ACC112 (cell line): ENCODE data around the gene EFHB.

Experiments
- H2AFZ ChIP-seq: fragments of 200-600 bp; sonication (generic); one replicate; pipeline ENCODE4 v1.6.0; 2017; ENCODE audit warnings: antibody characterized with exemption, low read length; ENCODE audit not compliant: unreplicated experiment
- H3K27ac ChIP-seq: fragments of 200-600 bp; sonication (generic); 2 replicates; pipeline ENCODE4 v1.5.1; 2014; ENCODE audit warnings: low read depth, mild to moderate bottlenecking, antibody characterized with exemption, low read length, moderate library complexity
- H3K27me3 ChIP-seq: fragments of 200-600 bp; sonication (generic); 2 replicates; pipeline ENCODE4 v1.6.1; 2014; ENCODE audit warnings: mild to moderate bottlenecking, antibody characterized with exemption, low read length, moderate library complexity, mixed read lengths; ENCODE audit not compliant: insufficient read depth
- H3K36me3 ChIP-seq: fragments of 200-600 bp; sonication (generic); 2 replicates; pipeline ENCODE4 v1.6.1; 2016; ENCODE audit warnings: mild to moderate bottlenecking, antibody characterized with exemption, low read length, moderate library complexity, mixed read lengths; ENCODE audit not compliant: insufficient read depth
- H3K4me1 ChIP-seq: fragments of 200-600 bp; sonication (generic); one replicate; pipeline ENCODE4 v1.6.1; 2016; ENCODE audit warnings: low read length, mixed read lengths; ENCODE audit not compliant: insufficient read depth, unreplicated experiment, control insufficient read depth
- H3K4me3 ChIP-seq: fragments of 200-600 bp; sonication (generic); 2 replicates; pipeline ENCODE4 v1.5.1; 2014; ENCODE audit warnings: mild to moderate bottlenecking, low read depth, low read length
- H3K79me2 ChIP-seq: fragments of 200-600 bp; sonication (generic); one replicate; pipeline ENCODE4 v1.6.0; 2016; ENCODE audit warnings: low read length; ENCODE audit not compliant: control insufficient read depth, unreplicated experiment, insufficient read depth

The EFHB gene

DNA sequence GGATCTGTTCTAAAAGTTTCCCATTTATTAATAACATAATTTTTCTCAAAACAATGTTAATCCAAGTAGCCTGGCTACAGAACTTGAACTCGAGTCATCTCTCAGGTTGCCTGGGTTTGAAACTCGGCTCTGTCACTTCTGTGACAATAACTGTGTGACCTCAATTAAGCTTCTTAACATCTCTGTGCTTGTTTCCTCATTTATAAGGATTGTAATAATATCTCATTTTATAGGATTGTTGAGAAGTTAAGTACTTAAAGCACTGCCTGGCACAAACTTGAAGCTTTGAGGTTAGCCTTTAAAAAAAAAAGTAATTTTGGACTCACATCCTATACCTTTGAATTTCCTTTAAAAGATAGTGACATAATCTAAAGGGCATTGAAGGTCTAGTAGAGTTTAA lies 16.3 kb upstream of the EFHB start:
- H2AFZ ChIP-seq = no peak overlapping the region
- H3K4me1 ChIP-seq = peaks cover 5% of the 10 kb centered on the region
- no peak overlapping the region for H3K4me3 ChIP-seq
- peaks cover 24% of the 10 kb centered on the region for H3K36me3 ChIP-seq
- no peaks in the 10 kb centered on the region for H3K27me3 ChIP-seq
- H3K27ac ChIP-seq = no peak overlapping the region
- peaks cover 81% of the 10 kb centered on the region for H3K79me2 ChIP-seq

DNA sequence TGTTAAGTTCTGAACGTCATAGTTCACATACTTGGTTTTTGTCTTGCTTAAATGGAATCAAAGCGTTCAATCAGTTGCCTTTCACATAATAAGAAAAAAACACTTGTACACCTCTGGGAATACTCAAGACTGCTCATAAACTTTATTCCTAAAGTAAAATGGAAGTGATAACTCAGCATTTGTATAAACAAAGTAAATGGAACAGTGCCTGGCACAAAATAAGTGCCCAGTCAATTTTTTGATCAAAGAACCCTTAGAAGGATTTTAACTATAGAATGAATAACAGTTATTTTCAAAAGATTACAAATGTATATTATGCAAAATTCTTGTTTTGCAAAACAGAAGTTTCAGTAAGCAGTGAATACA lies 14.2 kb upstream of the EFHB start:
- Histone ChIP-seq H2AFZ (no peak overlapping the region), H3K36me3 (peaks cover 15% of the 10 kb centered on the region), H3K27ac (peak overlapping the region; percentile 94), H3K4me1 (peaks cover 5% of the 10 kb centered on the region), H3K4me3 (peak overlapping the region; percentile 99), H3K79me2 (peaks cover 60% of the 10 kb centered on the region), H3K27me3 (no peaks in the 10 kb centered on the region)

DNA sequence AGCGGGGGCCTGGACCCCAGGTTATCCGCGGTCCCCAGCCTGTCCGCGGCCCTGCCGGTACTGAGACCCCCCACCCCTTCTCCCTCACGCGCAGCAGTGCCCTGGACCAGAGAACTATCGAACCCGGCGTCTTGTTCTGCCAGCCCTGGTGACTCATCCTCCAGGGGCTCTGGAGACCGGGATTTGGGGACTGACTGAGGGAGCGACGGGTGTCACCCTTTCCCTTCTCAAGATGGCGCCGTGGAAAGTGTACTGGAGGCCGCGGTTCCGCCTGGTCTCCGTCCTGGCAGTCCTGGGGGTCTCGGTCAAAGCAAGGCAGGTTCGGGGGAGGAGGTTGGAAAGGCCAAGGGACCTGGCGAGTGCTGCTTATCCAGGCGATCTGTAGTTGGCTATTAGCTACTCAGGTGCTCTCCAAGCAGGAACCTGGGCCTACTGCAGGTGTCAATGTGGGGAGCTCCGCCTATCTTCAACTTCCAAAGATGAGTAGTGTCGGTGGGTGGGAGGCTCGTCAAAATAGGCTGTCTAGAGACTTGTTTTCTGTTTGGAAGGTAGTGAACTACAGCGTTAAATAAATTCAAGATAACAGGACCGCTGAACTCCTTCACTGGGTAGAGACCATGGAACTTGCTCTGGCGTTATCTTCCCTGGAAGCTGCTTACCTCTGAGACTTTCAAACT lies 13.7 kb upstream of the EFHB start:
- Histone ChIP-seq H3K4me3 (peak overlapping the region; percentile 99), H3K4me1 (peaks cover 5% of the 10 kb centered on the region), H3K27ac (peak overlapping the region; percentile 94), H2AFZ (peak overlapping the region; percentile 86), H3K27me3 (no peaks in the 10 kb centered on the region), H3K79me2 (peaks cover 55% of the 10 kb centered on the region), H3K36me3 (peaks cover 12% of the 10 kb centered on the region)

DNA sequence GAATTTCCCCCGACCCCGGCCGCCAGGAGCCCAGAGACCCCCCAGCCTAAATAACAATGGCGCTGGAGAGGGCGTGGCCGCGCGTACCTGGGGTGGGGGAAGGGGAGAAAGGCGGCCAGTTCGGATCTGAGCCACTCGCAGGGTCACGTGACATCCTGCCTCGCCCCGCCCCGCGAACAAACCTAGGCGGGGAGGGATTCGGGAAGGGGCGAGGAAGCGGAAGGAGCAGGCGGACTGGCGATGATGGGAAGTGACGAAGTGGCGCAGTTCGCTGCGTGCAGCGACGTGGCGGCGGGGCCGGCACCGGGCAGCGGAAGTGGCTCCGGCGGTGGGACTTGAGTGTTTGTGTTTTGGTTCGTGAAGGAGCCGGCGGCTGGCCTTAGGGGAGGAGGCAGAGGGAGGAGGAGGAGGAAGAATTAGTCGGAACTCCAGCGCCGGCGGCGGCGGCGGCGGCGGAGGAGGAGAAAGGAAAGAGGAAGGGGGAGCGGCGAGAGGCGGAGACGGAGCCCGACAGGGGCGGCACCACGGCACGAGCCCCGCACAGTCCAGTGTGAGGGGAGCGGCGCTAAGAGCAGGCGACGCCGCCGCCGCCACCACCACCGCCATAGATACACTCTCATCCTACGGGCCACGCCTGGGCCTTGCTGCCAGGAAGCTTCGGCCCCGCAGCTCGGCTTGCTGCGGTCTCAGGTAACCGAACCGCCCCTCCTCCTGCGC lies 13.0 kb upstream of the EFHB start, which contains the start of gene RAB5A:
TSS of gene RAB5A (plus strand) at position 266 of the 717 bp plus-strand sequence. CDS start 3,802 bp downstream, outside the sequence.
- peaks cover 12% of the 10 kb centered on the region for H3K36me3 ChIP-seq
- peaks cover 48% of the 10 kb centered on the region for H3K79me2 ChIP-seq
- peak within 1 kb of the TSS; percentile 89 for H2AFZ ChIP-seq
- H3K27ac ChIP-seq = peak within 1 kb of the TSS; percentile 94
- H3K27me3 ChIP-seq = no peaks in the 10 kb centered on the region
- peaks cover 5% of the 10 kb centered on the region for H3K4me1 ChIP-seq
- peak within 1 kb of the TSS; percentile 99 for H3K4me3 ChIP-seq

DNA sequence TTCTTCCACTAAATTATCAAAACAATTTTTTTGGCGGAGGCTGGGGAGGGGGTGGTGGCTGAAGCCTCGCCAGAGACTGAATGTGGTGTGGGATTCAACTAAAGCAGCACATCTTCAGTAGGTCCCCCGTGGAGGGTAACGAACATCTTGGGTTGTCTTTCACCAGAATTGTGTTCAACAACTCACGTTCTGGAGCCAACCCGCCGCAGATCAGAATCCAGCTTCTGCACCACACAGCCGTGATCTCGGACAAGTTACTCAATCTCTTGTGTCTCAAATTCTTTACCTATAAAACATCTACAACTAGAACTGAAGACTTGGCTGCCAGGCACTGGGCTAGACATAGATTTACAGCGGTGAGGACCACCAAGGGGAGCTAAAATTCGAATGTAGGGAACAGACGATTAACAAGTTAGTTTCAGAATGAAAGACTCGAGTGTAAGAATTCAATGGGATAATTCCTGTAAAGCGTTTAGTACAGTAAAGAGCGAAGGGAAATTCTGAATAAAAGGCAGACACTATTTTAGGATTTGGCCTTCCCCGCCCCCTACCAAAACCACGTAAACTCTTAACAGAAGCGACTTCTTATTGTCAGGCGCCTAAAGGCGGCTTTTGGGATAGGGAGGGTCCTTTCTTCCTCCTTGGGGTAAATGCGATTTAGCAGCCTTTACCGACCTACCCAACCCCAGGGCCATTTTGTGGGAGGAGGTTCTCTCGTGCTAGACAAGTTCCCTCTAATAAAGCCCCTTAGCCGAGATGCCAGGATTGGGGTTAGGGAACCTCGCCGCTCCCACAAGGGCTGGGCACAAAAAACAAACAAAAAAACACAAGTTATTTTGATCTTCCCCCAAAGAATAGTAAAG lies 12.2 kb upstream of the EFHB start:
- Histone ChIP-seq H3K79me2 (peaks cover 40% of the 10 kb centered on the region), H3K27me3 (no peaks in the 10 kb centered on the region), H3K4me3 (peak overlapping the region; percentile 99), H3K36me3 (peaks cover 5% of the 10 kb centered on the region), H2AFZ (peak overlapping the region; percentile 89), H3K4me1 (peaks cover 5% of the 10 kb centered on the region), H3K27ac (peak overlapping the region; percentile 94)

DNA sequence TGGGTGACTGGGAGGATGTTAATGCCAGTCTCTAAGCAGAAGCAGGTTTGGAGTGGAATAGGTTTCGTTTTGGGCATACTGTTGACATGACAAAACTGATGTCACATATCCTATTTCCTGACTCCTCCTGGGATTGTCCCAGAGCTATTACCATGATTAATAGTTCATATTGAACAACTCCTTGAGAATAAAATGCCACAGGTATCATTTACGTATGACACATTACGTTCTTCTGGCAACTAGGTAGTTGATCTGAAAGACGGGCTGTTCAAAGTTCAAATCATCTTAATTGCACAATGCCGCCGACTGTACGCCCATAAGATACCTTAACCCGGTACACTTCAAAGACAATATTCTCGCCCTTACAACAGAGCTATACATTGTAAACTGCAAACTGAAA lies 11.5 kb upstream of the EFHB start:
- H3K27me3 ChIP-seq = no peaks in the 10 kb centered on the region
- H3K36me3 ChIP-seq = no peaks in the 10 kb centered on the region; the same call in none of the 2 replicates
- H3K79me2 ChIP-seq = peaks cover 33% of the 10 kb centered on the region
- H3K27ac ChIP-seq = no peak overlapping the region
- peaks cover 5% of the 10 kb centered on the region for H3K4me1 ChIP-seq
- H2AFZ ChIP-seq = peak overlapping the region; percentile 89
- peak overlapping the region; percentile 99 for H3K4me3 ChIP-seq

DNA sequence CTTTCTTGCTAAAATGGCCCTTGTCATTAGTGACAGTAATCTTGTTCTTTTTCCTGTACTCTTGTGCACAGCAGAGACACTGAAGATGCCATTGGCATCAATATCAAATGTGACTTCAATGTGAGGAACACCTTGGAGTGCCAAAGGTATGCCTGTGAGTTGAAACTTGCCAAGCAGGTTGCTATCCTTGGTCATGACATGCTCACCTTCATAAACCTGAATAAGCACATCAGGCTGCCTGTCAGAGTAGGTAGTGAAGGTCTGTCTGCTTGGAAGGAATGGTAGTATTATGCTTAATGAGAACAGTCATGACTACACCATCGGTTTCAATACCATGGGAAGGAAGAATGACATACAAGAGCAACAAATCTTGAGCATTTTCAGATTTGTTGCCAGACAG lies 6.6 kb upstream of the EFHB start:
- no peak overlapping the region for H3K27ac ChIP-seq
- H3K4me1 ChIP-seq = peaks cover 5% of the 10 kb centered on the region
- H3K36me3 ChIP-seq = no peaks in the 10 kb centered on the region; the same call in 1 of the 2 replicates
- no peaks in the 10 kb centered on the region for H3K27me3 ChIP-seq
- no peaks in the 10 kb centered on the region for H3K79me2 ChIP-seq
- H2AFZ ChIP-seq = no peak overlapping the region
- no peak overlapping the region for H3K4me3 ChIP-seq

DNA sequence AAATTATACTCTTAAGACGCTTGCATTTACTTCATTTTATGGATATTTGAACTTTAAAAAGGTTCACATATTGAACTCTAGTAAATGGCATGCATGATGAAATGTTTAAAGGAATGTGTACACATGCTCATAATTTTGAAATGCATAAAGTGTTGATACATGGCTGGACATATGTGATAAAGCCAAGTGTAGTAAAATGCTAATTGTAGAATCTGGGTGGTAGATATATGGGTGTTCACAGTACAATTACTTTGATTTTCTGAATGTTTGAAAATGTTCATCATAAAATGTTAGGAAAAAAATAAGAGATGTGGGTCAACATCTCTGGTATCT lies 4.2 kb upstream of the EFHB start:
- Histone ChIP-seq H3K4me1 (peaks cover 3% of the 10 kb centered on the region), H2AFZ (no peak overlapping the region), H3K27ac (no peak overlapping the region), H3K79me2 (no peaks in the 10 kb centered on the region), H3K36me3 (no peaks in the 10 kb centered on the region), H3K27me3 (no peaks in the 10 kb centered on the region), H3K4me3 (no peak overlapping the region)

DNA sequence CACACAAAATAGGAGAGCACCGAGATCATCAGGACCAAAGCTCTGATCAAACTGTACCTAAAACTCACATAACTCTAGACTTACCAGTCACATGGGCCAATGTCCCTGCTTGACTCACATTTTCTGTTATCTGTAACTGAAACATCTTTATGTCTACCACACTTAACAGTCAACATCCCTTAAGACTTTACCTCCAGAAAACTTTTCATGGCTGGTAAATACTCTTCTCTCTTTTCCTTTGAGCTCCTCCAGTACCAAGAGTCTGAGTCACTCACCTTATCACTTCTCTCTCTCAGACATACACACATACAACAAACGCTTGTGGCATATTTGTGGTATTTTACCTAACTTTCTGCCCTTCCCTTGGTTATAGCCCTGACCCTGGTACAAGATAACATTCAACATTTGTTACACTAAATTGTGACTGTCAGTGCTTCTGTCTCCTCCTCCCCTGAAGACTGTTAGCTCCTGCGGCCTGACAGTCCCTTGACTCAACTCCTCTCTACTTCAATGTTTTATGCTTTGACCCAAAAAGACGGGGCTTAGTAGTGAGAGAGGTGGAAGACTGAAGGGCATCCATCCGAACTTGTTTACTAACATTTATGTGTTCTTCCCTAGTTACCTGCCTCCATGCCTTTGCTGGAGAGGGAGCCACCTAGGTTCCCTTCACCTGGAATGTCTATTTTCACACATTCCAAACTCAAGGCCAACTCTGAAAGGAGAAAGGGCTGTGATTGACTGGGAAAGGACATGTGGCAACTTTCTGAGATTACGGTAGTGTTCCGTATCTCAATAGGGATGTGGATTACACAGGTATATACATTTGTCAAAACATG lies 3.7 kb upstream of the EFHB start:
- Histone ChIP-seq H3K27ac (no peak overlapping the region), H3K4me1 (peaks cover 3% of the 10 kb centered on the region), H2AFZ (no peak overlapping the region), H3K27me3 (no peaks in the 10 kb centered on the region), H3K79me2 (no peaks in the 10 kb centered on the region), H3K4me3 (no peak overlapping the region), H3K36me3 (no peaks in the 10 kb centered on the region)

DNA sequence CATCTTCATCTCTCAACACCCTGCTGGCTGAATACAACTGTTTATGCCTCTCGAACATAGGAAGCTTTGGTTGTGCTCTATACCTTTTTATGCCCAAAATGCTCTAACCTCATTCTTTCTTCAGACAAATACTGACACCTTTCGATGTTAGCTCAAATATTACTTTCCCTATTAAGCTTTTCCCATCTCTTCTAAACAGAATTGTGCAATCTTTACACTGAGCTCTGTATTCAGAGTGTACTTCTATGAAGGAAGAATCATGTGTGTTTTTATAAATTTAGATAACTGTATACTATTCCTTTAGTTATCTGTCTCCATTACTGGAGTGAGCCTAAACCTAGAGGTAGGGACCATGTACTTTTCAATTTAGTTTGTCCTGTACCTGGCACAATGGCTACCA lies 1.6 kb downstream of the EFHB start:
- no peak overlapping the region for H3K4me3 ChIP-seq
- H3K27ac ChIP-seq = no peak overlapping the region
- H3K36me3 ChIP-seq = no peaks in the 10 kb centered on the region
- no peaks in the 10 kb centered on the region for H3K27me3 ChIP-seq
- no peaks in the 10 kb centered on the region for H3K79me2 ChIP-seq
- H2AFZ ChIP-seq = no peak overlapping the region
- H3K4me1 ChIP-seq = peaks cover 8% of the 10 kb centered on the region
